HepG2 (cell line): ENCODE data around the gene CACTIN. TPM values are rescaled to one million over a fixed set of nuclear protein-coding genes. Genes with fewer than 3 reads are reported as not detected.

ENCODE experiments used
- ATF3 ChIP-seq: sonication (generic); formaldehyde crosslinking; IDR thresholded peaks from 2 replicates; pipeline ENCODE4 v1.4.0; 2020; ENCODE audit warnings: missing genetic modification reagents
- EEA1 ChIP-seq: sonication (generic); formaldehyde crosslinking; IDR thresholded peaks from 2 replicates; pipeline ENCODE4 v1.5.1; 2020; ENCODE audit warnings: mild to moderate bottlenecking, missing genetic modification reagents, borderline replicate concordance
- HCFC1 ChIP-seq: fragments of 150-350 bp; IDR thresholded peaks from 2 replicates; pipeline ENCODE4 v1.6.1; 2014; ENCODE audit warnings: low read depth, low read length
- HOXD1 ChIP-seq: sonication (generic); formaldehyde crosslinking; IDR thresholded peaks from 2 replicates; pipeline ENCODE4 v1.5.0; 2020; ENCODE audit warnings: missing genetic modification reagents
- KAT8 ChIP-seq: IDR thresholded peaks from 2 replicates; pipeline ENCODE4 v1.6.1; 2016; ENCODE audit warnings: missing genetic modification reagents, missing compliant biosample characterization
- KLF6 ChIP-seq: IDR thresholded peaks from 2 replicates; pipeline ENCODE4 v1.8.0; 2016; ENCODE audit warnings: missing biosample characterization, missing genetic modification reagents
- MATR3 ChIP-seq: sonication (generic); formaldehyde crosslinking; IDR thresholded peaks from 2 replicates; pipeline ENCODE4 v1.4.0; 2020; ENCODE audit warnings: missing genetic modification reagents
- PAF1 ChIP-seq: IDR thresholded peaks from 2 replicates; pipeline ENCODE4 v1.6.1; 2016; ENCODE audit warnings: missing genetic modification reagents, missing compliant biosample characterization
- PHF20 ChIP-seq: sonication (generic); formaldehyde crosslinking; IDR thresholded peaks from 2 replicates; pipeline ENCODE4 v1.5.0; 2020; ENCODE audit warnings: mild to moderate bottlenecking, missing genetic modification reagents
- SAP130 ChIP-seq: IDR thresholded peaks from 2 replicates; pipeline ENCODE4 v1.6.1; 2016; ENCODE audit warnings: low read depth
- TCF7L2 ChIP-seq: IDR thresholded peaks from 2 replicates; pipeline ENCODE4 v1.6.1; 2011; ENCODE audit warnings: mild to moderate bottlenecking, low read depth, low read length, moderate library complexity
- THYN1 ChIP-seq: sonication (generic); formaldehyde crosslinking; IDR thresholded peaks from 2 replicates; pipeline ENCODE4 v1.8.1; 2023; ENCODE audit warnings: low read depth, mild to moderate bottlenecking, moderate library complexity, missing genetic modification reagents, borderline replicate concordance
- ZBTB42 ChIP-seq: sonication (generic); formaldehyde crosslinking; IDR thresholded peaks from 2 replicates; pipeline ENCODE4 v1.5.0; 2020; ENCODE audit warnings: mild to moderate bottlenecking, missing genetic modification reagents
- ZHX1 ChIP-seq: sonication (generic); formaldehyde crosslinking; IDR thresholded peaks from 2 replicates; pipeline ENCODE4 v1.8.1; 2022; ENCODE audit warnings: low read depth, mild to moderate bottlenecking, missing genetic modification reagents
- ZNF12 ChIP-seq: sonication (generic); formaldehyde crosslinking; IDR thresholded peaks from 2 replicates; pipeline ENCODE4 v1.5.0; 2020; ENCODE audit warnings: missing genetic modification reagents
- ZNF337 ChIP-seq: sonication (generic); formaldehyde crosslinking; IDR thresholded peaks from 2 replicates; pipeline ENCODE4 v1.5.1; 2020; ENCODE audit warnings: missing genetic modification reagents, low read depth, mild to moderate bottlenecking, borderline replicate concordance
- ZNF720 ChIP-seq: sonication (generic); formaldehyde crosslinking; IDR thresholded peaks from 2 replicates; pipeline ENCODE4 v1.4.0; 2020; ENCODE audit warnings: missing genetic modification reagents
- ZNF784 ChIP-seq: sonication (generic); formaldehyde crosslinking; IDR thresholded peaks from 2 replicates; pipeline ENCODE4 v1.5.1; 2020; ENCODE audit warnings: missing genetic modification reagents, mild to moderate bottlenecking, borderline replicate concordance
- ZSCAN30 ChIP-seq: sonication (generic); formaldehyde crosslinking; IDR thresholded peaks from 2 replicates; pipeline ENCODE4 v1.5.0; 2020; ENCODE audit warnings: mild to moderate bottlenecking, missing genetic modification reagents
- polyA plus RNA-seq, 8 experiments: library from polyadenylated mRNA; depleted of rRNA in 3 of 8; stranded (reverse) in 7 of 8; unstranded in 1 of 8; fragments of >200 nt; fragmentation: Illumina TruSeq in 4 of 8; extraction: Trizol in 4 of 8; gene quantifications; 2 replicates each; pipeline versions ENCODE4 v1.2.1 to v1.2.3, GENCODE V29; 2011 to 2016; ENCODE audit warnings: low read depth in 4 of 8, missing spikeins in 1 of 8, mixed read lengths in 1 of 8; ENCODE audit not compliant: insufficient read depth in 1 of 8
- total RNA-seq, 5 experiments: library from RNA; depleted of rRNA; stranded (reverse); fragments of >200 nt; fragmentation: Illumina TruSeq; extraction: Trizol; gene quantifications; 2 replicates each; pipeline ENCODE4 v1.2.3, GENCODE V29; 2016; ENCODE audit warnings: low read depth in 1 of 5
- TF ChIP-seq, protein P1 (sequence below): sonication (generic); formaldehyde crosslinking; IDR thresholded peaks from 2 replicates; pipeline ENCODE4 v1.8.1; 2023; ENCODE audit warnings: mild to moderate bottlenecking, missing genetic modification reagents
- TF ChIP-seq, protein P2 (sequence below): sonication (generic); formaldehyde crosslinking; IDR thresholded peaks from 2 replicates; pipeline ENCODE4 v1.9.0; 2021; ENCODE audit warnings: missing genetic modification reagents, mild to moderate bottlenecking, borderline replicate concordance
- TF ChIP-seq, protein P3 (sequence below): sonication (generic); formaldehyde crosslinking; IDR thresholded peaks from 2 replicates; pipeline ENCODE4 v1.5.0; 2020; ENCODE audit warnings: missing genetic modification reagents

CACTIN gene
- total and polyA plus RNA-seq, 2 of the 13 experiments (the other 11 are each of a cell fraction or from before 2014, with no cell fraction given): 10.0 to 16.6 TPM

- TF ChIP-seq ZHX1 (CRISPR knock-in tag) (0 out of 2 replicates have a peak, but pooled peaks have one; percentile 71), ZSCAN30 (CRISPR knock-in tag) (no peak), PHF20 (CRISPR knock-in tag) (peak; percentile 99), PAF1 (no peak), ZNF12 (CRISPR knock-in tag) (no peak), SAP130 (peak; percentile 97), HOXD1 (CRISPR knock-in tag) (no peak), TCF7L2 (no peak), THYN1 (CRISPR knock-in tag) (no peak), ZBTB42 (CRISPR knock-in tag) (no peak), ZNF784 (CRISPR knock-in tag) (no peak; the same call in 1 of the 2 replicates), ZNF337 (no peak), MATR3 (CRISPR knock-in tag) (no peak), KLF6 (CRISPR knock-in tag) (peak; percentile 66; the same call in 1 of the 2 replicates), HCFC1 (peak; percentile 78), ZNF720 (no peak), KAT8 (CRISPR knock-in tag) (peak; percentile 99), EEA1 (CRISPR knock-in tag) (peak; percentile 69; the same call in 1 of the 2 replicates), ATF3 (CRISPR knock-in tag) (peak; percentile 22; the same call in 1 of the 2 replicates)
- TF ChIP-seq, protein P1, sequence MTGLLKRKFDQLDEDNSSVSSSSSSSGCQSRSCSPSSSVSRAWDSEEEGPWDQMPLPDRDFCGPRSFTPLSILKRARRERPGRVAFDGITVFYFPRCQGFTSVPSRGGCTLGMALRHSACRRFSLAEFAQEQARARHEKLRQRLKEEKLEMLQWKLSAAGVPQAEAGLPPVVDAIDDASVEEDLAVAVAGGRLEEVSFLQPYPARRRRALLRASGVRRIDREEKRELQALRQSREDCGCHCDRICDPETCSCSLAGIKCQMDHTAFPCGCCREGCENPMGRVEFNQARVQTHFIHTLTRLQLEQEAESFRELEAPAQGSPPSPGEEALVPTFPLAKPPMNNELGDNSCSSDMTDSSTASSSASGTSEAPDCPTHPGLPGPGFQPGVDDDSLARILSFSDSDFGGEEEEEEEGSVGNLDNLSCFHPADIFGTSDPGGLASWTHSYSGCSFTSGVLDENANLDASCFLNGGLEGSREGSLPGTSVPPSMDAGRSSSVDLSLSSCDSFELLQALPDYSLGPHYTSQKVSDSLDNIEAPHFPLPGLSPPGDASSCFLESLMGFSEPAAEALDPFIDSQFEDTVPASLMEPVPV (CRISPR knock-in tag): peak; percentile 88; the same call in 1 of the 2 replicates
- TF ChIP-seq, protein P2, sequence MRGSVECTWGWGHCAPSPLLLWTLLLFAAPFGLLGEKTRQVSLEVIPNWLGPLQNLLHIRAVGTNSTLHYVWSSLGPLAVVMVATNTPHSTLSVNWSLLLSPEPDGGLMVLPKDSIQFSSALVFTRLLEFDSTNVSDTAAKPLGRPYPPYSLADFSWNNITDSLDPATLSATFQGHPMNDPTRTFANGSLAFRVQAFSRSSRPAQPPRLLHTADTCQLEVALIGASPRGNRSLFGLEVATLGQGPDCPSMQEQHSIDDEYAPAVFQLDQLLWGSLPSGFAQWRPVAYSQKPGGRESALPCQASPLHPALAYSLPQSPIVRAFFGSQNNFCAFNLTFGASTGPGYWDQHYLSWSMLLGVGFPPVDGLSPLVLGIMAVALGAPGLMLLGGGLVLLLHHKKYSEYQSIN (CRISPR knock-in tag): no peak
- TF ChIP-seq, protein P3, sequence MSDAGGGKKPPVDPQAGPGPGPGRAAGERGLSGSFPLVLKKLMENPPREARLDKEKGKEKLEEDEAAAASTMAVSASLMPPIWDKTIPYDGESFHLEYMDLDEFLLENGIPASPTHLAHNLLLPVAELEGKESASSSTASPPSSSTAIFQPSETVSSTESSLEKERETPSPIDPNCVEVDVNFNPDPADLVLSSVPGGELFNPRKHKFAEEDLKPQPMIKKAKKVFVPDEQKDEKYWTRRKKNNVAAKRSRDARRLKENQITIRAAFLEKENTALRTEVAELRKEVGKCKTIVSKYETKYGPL (CRISPR knock-in tag): no peak
Observed at GRCh38 chr19:3626473-3627350, at the start of gene CACTIN (continued).
